Activated CD8-positive, alpha-beta T cell treated with anti-CD3 and anti-CD28 coated beads for 36 hours (primary cell): ENCODE results near the gene KAZN. TPM values are rescaled to one million over a fixed set of nuclear protein-coding genes. Genes with fewer than 3 reads are reported as not detected.

Source experiments
- ATAC-seq: fragments of 200-7000 bp; cut with Tn5 transposase; one replicate; pipeline ENCODE4 v1.10.0; 2021; ENCODE audit warnings: mild to moderate bottlenecking, moderate library complexity
- CTCF ChIA-PET: fragments of 350-600 bp; sonication (Branson Sonifier 250); formaldehyde crosslinking; loops from one replicate; lab custom pipeline; 2021; ENCODE audit warnings: antibody characterized with exemption; lab: Charles Lee
- POLR2A ChIA-PET: fragments of 350-600 bp; sonication (Branson Sonifier 250); formaldehyde crosslinking; loops from one replicate; lab custom pipeline; 2021; ENCODE audit warnings: antibody characterized with exemption; lab: Charles Lee
- DNase-seq: peaks from one replicate; pipeline ENCODE4 v3.0.0-alpha.2; 2020
- H3K27ac Mint-ChIP-seq: one replicate; pipeline ENCODE4 v1.8.0; 2021; ENCODE audit warnings: mild to moderate bottlenecking, mixed read lengths
- H3K27me3 Mint-ChIP-seq: one replicate; pipeline ENCODE4 v1.8.0; 2021; ENCODE audit warnings: mixed read lengths
- H3K36me3 Mint-ChIP-seq: one replicate; pipeline ENCODE4 v1.8.0; 2021; ENCODE audit warnings: low read depth, mixed read lengths
- H3K4me1 Mint-ChIP-seq: one replicate; pipeline ENCODE4 v1.8.0; 2021; ENCODE audit warnings: low read depth, mixed read lengths
- H3K4me3 Mint-ChIP-seq: one replicate; pipeline ENCODE4 v1.8.0; 2021; ENCODE audit warnings: mild to moderate bottlenecking, moderate library complexity, mixed read lengths
- H3K9me3 Mint-ChIP-seq: one replicate; pipeline ENCODE4 v1.8.0; 2021; ENCODE audit warnings: mixed read lengths
- CTCF ChIP-seq: fragments of 200-600 bp; IDR thresholded peaks from one replicate; pipeline ENCODE4 v1.8.0; 2022; ENCODE audit warnings: antibody characterized with exemption, mild to moderate bottlenecking
- intact Hi-C: fragments of 100-400 bp; cut with micrococcal nuclease; formaldehyde crosslinking; loops from one replicate; pipeline ENCODE4 v1.10.0; 2022
- total RNA-seq, 2 experiments: library from RNA; stranded (reverse); gene quantifications; one replicate each; pipeline ENCODE4 v1.2.3, GENCODE V29; 2021

KAZN gene
- total RNA-seq, 2 experiments from 2014 or later = 1.7 to 1.9 TPM

GRCh38 chr1:14631421-14631820, 32.9 kb downstream of the KAZN start:
- DNase-seq = no peak
- no peaks in the 10 kb centered on the region for H3K9me3 Mint-ChIP-seq
- no peaks in the 10 kb centered on the region for H3K4me1 Mint-ChIP-seq
- ChIA-PET POLR2A (interaction anchor here (0.6 kb wide), 1 partner anchor 89 kb away, joined by 3 read pairs; no protein-coding TSS in a partner anchor), CTCF (no interaction called here)
- intact Hi-C loops = no loop called here
- no peak for TF ChIP-seq CTCF
- H3K36me3 Mint-ChIP-seq = no peaks in the 10 kb centered on the region
- no peak overlapping the region for H3K27ac Mint-ChIP-seq
- no peak overlapping the region for H3K4me3 Mint-ChIP-seq
- no peak for ATAC-seq
- H3K27me3 Mint-ChIP-seq = no peaks in the 10 kb centered on the region

- ChIA-PET POLR2A (no interaction called here), CTCF (no interaction called here)
- no peaks in the 10 kb centered on the region for H3K36me3 Mint-ChIP-seq
- intact Hi-C loops = no loop called here
- no peaks in the 10 kb centered on the region for H3K4me1 Mint-ChIP-seq
- H3K27me3 Mint-ChIP-seq = no peaks in the 10 kb centered on the region
- H3K4me3 Mint-ChIP-seq = no peak overlapping the region
- ATAC-seq = no peak
- DNase-seq = no peak
- H3K9me3 Mint-ChIP-seq = no peaks in the 10 kb centered on the region
- H3K27ac Mint-ChIP-seq = no peak overlapping the region
- TF ChIP-seq CTCF = no peak
Measured at GRCh38 chr1:14634486-14634885, 36.0 kb downstream of the KAZN start.

- Mint-ChIP-seq H3K4me3 (no peak overlapping the region), H3K36me3 (no peaks in the 10 kb centered on the region), H3K27me3 (no peaks in the 10 kb centered on the region), H3K4me1 (no peaks in the 10 kb centered on the region), H3K9me3 (no peaks in the 10 kb centered on the region), H3K27ac (no peak overlapping the region)
- no peak for TF ChIP-seq CTCF
- ATAC-seq (no peak), DNase-seq (no peak)
- ChIA-PET POLR2A (no interaction called here), CTCF (no interaction called here)
- intact Hi-C loops = no loop called here
Measured at GRCh38 chr1:14635421-14635820, 36.9 kb downstream of the KAZN start.

GRCh38 chr1:14636897-14637632, 38.6 kb downstream of the KAZN start:
- no peaks in the 10 kb centered on the region for H3K36me3 Mint-ChIP-seq
- no peaks in the 10 kb centered on the region for H3K27me3 Mint-ChIP-seq
- POLR2A ChIA-PET = no interaction called here
- intact Hi-C loops = no loop called here
- CTCF ChIA-PET = no interaction called here
- H3K4me3 Mint-ChIP-seq = no peak overlapping the region
- ATAC-seq (no peak), DNase-seq (no peak)
- TF ChIP-seq CTCF = no peak
- H3K9me3 Mint-ChIP-seq = peaks cover 3% of the 10 kb centered on the region
- no peak overlapping the region for H3K27ac Mint-ChIP-seq
- no peaks in the 10 kb centered on the region for H3K4me1 Mint-ChIP-seq

GRCh38 chr1:14639291-14640050, 41.0 kb downstream of the KAZN start:
- TF ChIP-seq CTCF = no peak
- intact Hi-C loops = no loop called here
- Mint-ChIP-seq H3K27ac (no peak overlapping the region), H3K9me3 (peaks cover 7% of the 10 kb centered on the region), H3K27me3 (no peaks in the 10 kb centered on the region), H3K4me1 (no peaks in the 10 kb centered on the region), H3K36me3 (no peaks in the 10 kb centered on the region), H3K4me3 (no peak overlapping the region)
- ChIA-PET POLR2A (no interaction called here), CTCF (no interaction called here)
- DNase-seq = no peak
- ATAC-seq = no peak
